IMR-90 (cell line): ENCODE data around the gene CLEC4A. TPM values are rescaled to one million over a fixed set of nuclear protein-coding genes. Genes with fewer than 3 reads are reported as not detected.
"Not testable (repeated sequence)": the region's sequence is repeated elsewhere in the genome, so short reads cannot be mapped to it uniquely, and the experiment has no call there.

Experiments
- ATAC-seq: fragments of 200-7000 bp; cut with Tn5 transposase; 2 replicates; pipeline ENCODE4 v1.9.1; 2020; ENCODE audit warnings: low read depth, mild to moderate bottlenecking, moderate library complexity
- BruUV-seq: library from RNA; stranded (reverse); fragments of 400-500 nt; replicated peaks from 2 replicates; lab custom pipeline; 2021; lab: Mats Ljungman, UMichigan
- CTCF ChIA-PET: fragments of 300-600 bp; formaldehyde crosslinking; extraction: SDS; loops from one replicate; lab custom pipeline; 2021; ENCODE audit warnings: antibody characterized with exemption; lab: Yijun Ruan, JAX
- POLR2A ChIA-PET: fragments of 300-600 bp; sonication (Branson Sonifier 250); formaldehyde crosslinking; loops from one replicate; lab custom pipeline; 2022; ENCODE audit warnings: antibody characterized with exemption; ENCODE audit not compliant: unreplicated experiment; lab: Charles Lee
- DNase-seq: peaks from one replicate; pipeline ENCODE4 v3.0.0; 2013
- H2AFZ ChIP-seq: replicated peaks from 2 replicates; pipeline ENCODE3; 2013; ENCODE audit warnings: low read length, mild to moderate bottlenecking; ENCODE audit not compliant: poor library complexity
- H2AK5ac ChIP-seq: 2 replicates; pipeline ENCODE4 v1.6.1; 2013; ENCODE audit warnings: low read depth, low read length, inconsistent platforms
- H2AK9ac ChIP-seq: replicated peaks from 2 replicates; pipeline ENCODE3; 2013; ENCODE audit warnings: mild to moderate bottlenecking, low read depth, low read length, moderate library complexity; ENCODE audit not compliant: poor library complexity
- H2BK120ac ChIP-seq: 2 replicates; pipeline ENCODE4 v1.6.1; 2013; ENCODE audit warnings: low read depth, low read length, inconsistent platforms
- H2BK15ac ChIP-seq: 3 replicates; pipeline ENCODE4 v1.6.1; 2013; ENCODE audit warnings: low read depth, low read length, inconsistent platforms
- H2BK20ac ChIP-seq: 2 replicates; pipeline ENCODE4 v1.6.1; 2013; ENCODE audit warnings: low read depth, mild to moderate bottlenecking, inconsistent platforms, low read length, moderate library complexity
- H2BK5ac ChIP-seq: 2 replicates; pipeline ENCODE4 v1.6.1; 2013; ENCODE audit warnings: mild to moderate bottlenecking, low read depth, low read length, inconsistent platforms; ENCODE audit not compliant: poor library complexity, severe bottlenecking
- H3K14ac ChIP-seq: replicated peaks from 2 replicates; pipeline ENCODE4 v1.6.1; 2013; ENCODE audit warnings: low read depth, low read length, inconsistent platforms
- H3K18ac ChIP-seq: 2 replicates; pipeline ENCODE4 v1.6.1; 2013; ENCODE audit warnings: low read depth, low read length, control low read depth
- H3K23ac ChIP-seq: 2 replicates; pipeline ENCODE4 v1.6.1; 2013; ENCODE audit warnings: low read depth, low read length, inconsistent platforms
- H3K27ac ChIP-seq: 2 replicates; pipeline ENCODE4 v1.5.1; 2013; ENCODE audit warnings: mild to moderate bottlenecking, control low read depth, low read length; ENCODE audit not compliant: insufficient read depth
- H3K27me3 ChIP-seq: 2 replicates; pipeline ENCODE4 v1.6.1; 2013; ENCODE audit warnings: low read length; ENCODE audit not compliant: control insufficient read depth, insufficient read depth
- H3K36me3 ChIP-seq: 2 replicates; pipeline ENCODE4 v1.6.1; 2013; ENCODE audit warnings: low read length, mixed read lengths; ENCODE audit not compliant: control insufficient read depth, insufficient read depth
- H3K4ac ChIP-seq: 2 replicates; pipeline ENCODE4 v1.6.1; 2013; ENCODE audit warnings: low read depth, low read length, inconsistent platforms
- H3K4me1 ChIP-seq: 2 replicates; pipeline ENCODE4 v1.6.1; 2013; ENCODE audit warnings: low read length, mixed read lengths; ENCODE audit not compliant: control insufficient read depth, insufficient read depth
- H3K4me2 ChIP-seq: 2 replicates; pipeline ENCODE4 v1.6.1; 2013; ENCODE audit warnings: low read depth, mild to moderate bottlenecking, control low read depth, low read length, moderate library complexity
- H3K4me3 ChIP-seq: 2 replicates; pipeline ENCODE4 v1.5.1; 2013; ENCODE audit warnings: low read depth, mild to moderate bottlenecking, control low read depth, low read length, moderate library complexity; ENCODE audit not compliant: insufficient read depth
- H3K56ac ChIP-seq: 2 replicates; pipeline ENCODE4 v1.6.1; 2013; ENCODE audit warnings: low read length, inconsistent platforms; ENCODE audit not compliant: insufficient read depth; ENCODE audit errors: extremely low read depth
- H3K79me1 ChIP-seq, 2 experiments: 2 replicates each; pipeline ENCODE4 v1.6.1; 2013; ENCODE audit warnings: low read length in 2 of 2, inconsistent platforms in 1 of 2, low read depth in 1 of 2
- H3K9ac ChIP-seq: 2 replicates; pipeline ENCODE4 v1.6.1; 2013; ENCODE audit warnings: low read depth, low read length, control low read depth
- H3K9me1 ChIP-seq: 2 replicates; pipeline ENCODE4 v1.6.1; 2013; ENCODE audit warnings: low read length, inconsistent platforms; ENCODE audit not compliant: insufficient read depth
- H3K9me3 ChIP-seq: 2 replicates; pipeline ENCODE4 v1.6.1; 2013; ENCODE audit warnings: low read length; ENCODE audit not compliant: control insufficient read depth, insufficient read depth
- H4K20me1 ChIP-seq: 2 replicates; pipeline ENCODE4 v1.6.1; 2013; ENCODE audit warnings: low read length, inconsistent platforms; ENCODE audit not compliant: insufficient read depth
- H4K5ac ChIP-seq: 2 replicates; pipeline ENCODE4 v1.6.1; 2013; ENCODE audit warnings: mild to moderate bottlenecking, low read depth, low read length, control low read depth
- H4K8ac ChIP-seq, 2 experiments: 2 replicates each; pipeline ENCODE4 v1.6.1; 2013; ENCODE audit warnings: low read depth in 2 of 2, low read length in 2 of 2, control low read depth in 1 of 2, inconsistent platforms in 1 of 2
- H4K91ac ChIP-seq: 2 replicates; pipeline ENCODE4 v1.6.1; 2013; ENCODE audit warnings: low read depth, low read length, inconsistent platforms; ENCODE audit not compliant: insufficient read depth
- WGBS, 2 experiments: methylation state at CpG; one replicate each; pipeline versions ENCODE4 v1.1.5 to v1.1.7; 2013; ENCODE audit warnings: missing lambda C conversion rate in 2 of 2; ENCODE audit not compliant: insufficient read length in 1 of 2; ENCODE audit errors: extremely low coverage in 2 of 2; 5-methylcytosine and 5-hydroxymethylcytosine counted together
- dilution Hi-C: fragments of 300-500 bp; cut with HindIII; formaldehyde crosslinking; loops from one replicate; pipeline ENCODE4 v1.14.3; 2018; ENCODE audit warnings: low sequenced_read_pairs; ENCODE audit not compliant: unreplicated experiment
- in situ Hi-C: fragments of 300-500 bp; cut with MboI; formaldehyde crosslinking; loops from 3 replicates; pipeline ENCODE4 v1.14.3; 2019; ENCODE audit warnings: low sequenced_read_pairs, inconsistent platforms, mixed read lengths
- intact Hi-C: fragments of 100-400 bp; cut with micrococcal nuclease; formaldehyde crosslinking; loops from 2 replicates; pipeline ENCODE4 v1.10.0; 2022
- polyA plus RNA-seq, 3 experiments: library from polyadenylated mRNA; depleted of rRNA; stranded (reverse); fragments of >200 nt; gene quantifications; 2 replicates each; pipeline ENCODE4 v1.2.3, GENCODE V29; 2012; ENCODE audit warnings: low replicate concordance in 1 of 3
- total RNA-seq: library from RNA; depleted of rRNA; stranded (reverse); fragments of >200 nt; gene quantifications from 2 replicates; pipeline ENCODE4 v1.2.3, GENCODE V29; 2012

Gene CLEC4A
- total and polyA plus RNA-seq, 2 of the 4 experiments (the other 2 are of a cell fraction): 0.29 TPM; not detected in 1

DNA sequence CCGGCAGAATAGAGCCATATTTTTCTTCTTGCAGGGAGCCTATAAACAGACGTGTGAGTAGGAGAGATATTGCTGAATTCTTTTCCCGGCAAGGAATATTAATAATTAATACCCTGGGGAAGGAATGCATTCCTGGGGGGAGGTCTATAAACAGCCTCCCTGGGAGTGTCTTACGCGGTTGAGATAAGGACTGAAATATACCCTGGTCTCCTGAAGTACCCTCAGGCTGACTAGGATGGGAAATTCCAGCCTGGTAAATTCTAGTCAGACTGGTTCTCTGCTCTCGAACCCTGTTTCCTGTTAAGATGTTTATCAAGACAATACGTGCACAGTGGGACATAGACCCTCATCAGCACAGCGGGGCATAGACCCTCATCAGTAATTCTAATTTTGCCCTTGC, 18.2 kb downstream of the CLEC4A start:
- H4K20me1 ChIP-seq, H3K27me3 ChIP-seq, H3K9me3 ChIP-seq, CTCF ChIA-PET, H2AK5ac ChIP-seq, H2AFZ ChIP-seq, H3K27ac ChIP-seq, H2AK9ac ChIP-seq, ATAC-seq, H4K91ac ChIP-seq, H2BK15ac ChIP-seq, H3K79me1 ChIP-seq, POLR2A ChIA-PET, dilution Hi-C loops, H3K9me1 ChIP-seq, H3K4me2 ChIP-seq, H2BK20ac ChIP-seq, H4K8ac ChIP-seq, BruUV-seq, H3K14ac ChIP-seq, H2BK120ac ChIP-seq, H3K56ac ChIP-seq, H3K18ac ChIP-seq, H3K23ac ChIP-seq, H3K4me3 ChIP-seq, H3K36me3 ChIP-seq, H3K4ac ChIP-seq, H4K5ac ChIP-seq, in situ Hi-C loops, H3K4me1 ChIP-seq, H3K9ac ChIP-seq, intact Hi-C loops, DNase-seq, H2BK5ac ChIP-seq: not testable (repeated sequence)
- WGBS, 2 experiments: 87% methylated on average over 2 of the region's 8 CpGs; no CpG with 5 or more reads in 1 of the 2 experiments
